K562 (cell line): ENCODE measurements around the gene RBM17. TPM values are rescaled to one million over a fixed set of nuclear protein-coding genes. Genes with fewer than 3 reads are reported as not detected.

Source experiments
- E2F6 ChIP-seq, 2 experiments: IDR thresholded peaks; 2 replicates each; pipeline ENCODE4 v1.6.1; 2011; ENCODE audit warnings: borderline replicate concordance in 1 of 2, control low read depth in 1 of 2, low read depth in 1 of 2, low read length in 1 of 2, mild to moderate bottlenecking in 1 of 2, mixed read lengths in 1 of 2, moderate library complexity in 1 of 2; ENCODE audit not compliant: insufficient read depth in 1 of 2, insufficient read length in 1 of 2, poor library complexity in 1 of 2, severe bottlenecking in 1 of 2; ENCODE audit errors: extremely low read depth in 1 of 2
- EP400 ChIP-seq: fragments of 450-650 bp; IDR thresholded peaks from 2 replicates; pipeline ENCODE4 v1.6.1; 2017; ENCODE audit warnings: antibody characterized with exemption, mild to moderate bottlenecking, moderate library complexity
- MAX ChIP-seq: sonication (generic); formaldehyde crosslinking; IDR thresholded peaks from 2 replicates; pipeline ENCODE4 v1.9.0; 2022; ENCODE audit warnings: mild to moderate bottlenecking, missing genetic modification reagents
- MNT ChIP-seq, 2 experiments: fragments of 450-650 bp; conservative IDR thresholded peaks; 2 replicates each; pipeline ENCODE4 v1.6.1; 2017; ENCODE audit warnings: mild to moderate bottlenecking in 2 of 2, moderate library complexity in 2 of 2
- NR2C2 ChIP-seq, 2 experiments: fragments of 200-800 bp in 1 of 2; sonication (Bioruptor generic) in 1 of 2; sonication (generic) in 1 of 2; formaldehyde crosslinking in 1 of 2; IDR thresholded peaks; 2 replicates each; pipeline versions ENCODE4 v1.6.1 to v1.8.0; 2016 to 2022; ENCODE audit warnings: mild to moderate bottlenecking in 1 of 2, missing compliant biosample characterization in 1 of 2, missing genetic modification characterization in 1 of 2, missing genetic modification reagents in 1 of 2
- PHB ChIP-seq: fragments of 250-450 bp; sonication (Bioruptor Pico); IDR thresholded peaks from 2 replicates; pipeline ENCODE4 v1.5.0; 2021
- UBTF ChIP-seq, 2 experiments: IDR thresholded peaks; 2 replicates each; pipeline ENCODE4 v1.6.1; 2012; ENCODE audit warnings: improper control_type of control experiment in 2 of 2, low read depth in 2 of 2, low read length in 2 of 2, borderline replicate concordance in 1 of 2
- ZNF592 ChIP-seq: fragments of 450-650 bp; IDR thresholded peaks from 2 replicates; pipeline ENCODE4 v1.6.1; 2017; ENCODE audit warnings: antibody characterized with exemption, mild to moderate bottlenecking
- polyA plus RNA-seq, 8 experiments: library from polyadenylated mRNA; depleted of rRNA in 4 of 8; stranded (reverse) in 5 of 8; unstranded in 3 of 8; fragments of >200 nt; fragmentation: Nextera tagmentation in 2 of 8; fragmentation: Illumina TruSeq in 1 of 8; extraction: Ambion mirVana in 2 of 8; extraction: Trizol in 1 of 8; gene quantifications; 2 replicates each; pipeline versions ENCODE4 v1.2.1 to v1.2.3, GENCODE V29; 2011 to 2014; ENCODE audit warnings: inconsistent platforms in 1 of 8, missing spikeins in 1 of 8
- total RNA-seq, 7 experiments: library from RNA; depleted of rRNA in 6 of 7; stranded (reverse); fragments of >200 nt in 6 of 7; fragmentation: Illumina TruSeq in 2 of 7; extraction: Trizol in 2 of 7; gene quantifications; 2 replicates each; pipeline versions ENCODE4 v1.2.1 to v1.2.3, GENCODE V29; 2011 to 2021; ENCODE audit warnings: low replicate concordance in 1 of 7

RBM17 gene
- total and polyA plus RNA-seq, 9 of the 15 experiments (the other 6 are each of a cell fraction or from before 2014, with no cell fraction given) = 23.6 to 217 (median 124) TPM

- peak; percentile 49 for TF ChIP-seq ZNF592
- no peak for TF ChIP-seq UBTF (IDR thresholded peaks at IDR 0.05; ENCODE audit: borderline replicate concordance in 1 of 2, low read depth in 2 of 2, low read length in 2 of 2)
- TF ChIP-seq E2F6 (IDR thresholded peaks at IDR 0.05; ENCODE audit: borderline replicate concordance in 1 of 2, extremely low read depth in 1 of 2, insufficient read depth in 1 of 2, insufficient read length in 1 of 2, low read depth in 1 of 2, low read length in 1 of 2, poor library complexity in 1 of 2, severe bottlenecking in 1 of 2) = peak; percentile 91 to 98
- TF ChIP-seq MAX (CRISPR knock-in tag) = peak; percentile 92
- peak; percentile 60; the same call in 1 of the 2 replicates for TF ChIP-seq EP400
- no peak for TF ChIP-seq NR2C2 (CRISPR knock-in tag; IDR thresholded peaks at IDR 0.05)
- 0 out of 2 replicates have a peak, but pooled peaks have one; percentile 34 for TF ChIP-seq NR2C2 (tag; IDR thresholded peaks at IDR 0.05)
- TF ChIP-seq MNT (conservative IDR thresholded peaks at IDR 0.05) = peak; percentile 70 to 77
- no peak for TF ChIP-seq PHB (CRISPR knock-in tag)
Measured at GRCh38 chr10:6145166-6145987, 56.5 kb downstream of the RBM17 start (continued).
